ENCODE measurements around the gene GNRH2.

DNA sequence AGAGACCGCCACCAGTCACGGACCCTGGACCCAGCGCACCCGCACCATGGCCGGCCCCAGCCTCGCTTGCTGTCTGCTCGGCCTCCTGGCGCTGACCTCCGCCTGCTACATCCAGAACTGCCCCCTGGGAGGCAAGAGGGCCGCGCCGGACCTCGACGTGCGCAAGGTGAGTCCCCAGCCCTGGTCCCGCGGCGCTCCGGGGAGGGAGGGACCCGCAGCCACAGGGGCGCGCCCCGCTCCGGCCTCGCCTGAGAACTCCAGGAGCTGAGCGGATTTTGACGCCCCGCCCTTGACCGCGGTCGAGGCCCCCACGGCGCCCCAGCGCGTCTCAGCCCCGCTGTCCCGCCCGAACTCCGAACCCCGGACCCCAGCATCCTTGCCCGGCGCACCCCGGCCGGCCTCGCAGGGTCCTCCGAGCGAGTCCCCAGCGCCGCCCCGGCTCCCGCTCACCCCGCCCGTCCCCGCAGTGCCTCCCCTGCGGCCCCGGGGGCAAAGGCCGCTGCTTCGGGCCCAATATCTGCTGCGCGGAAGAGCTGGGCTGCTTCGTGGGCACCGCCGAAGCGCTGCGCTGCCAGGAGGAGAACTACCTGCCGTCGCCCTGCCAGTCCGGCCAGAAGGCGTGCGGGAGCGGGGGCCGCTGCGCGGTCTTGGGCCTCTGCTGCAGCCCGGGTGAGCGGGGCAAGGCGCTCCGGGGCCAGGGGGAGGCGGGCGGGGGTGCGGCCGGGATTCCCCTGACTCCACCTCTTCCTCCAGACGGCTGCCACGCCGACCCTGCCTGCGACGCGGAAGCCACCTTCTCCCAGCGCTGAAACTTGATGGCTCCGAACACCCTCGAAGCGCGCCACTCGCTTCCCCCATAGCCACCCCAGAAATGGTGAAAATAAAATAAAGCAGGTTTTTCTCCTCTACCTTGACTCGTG is 28.4 kb downstream of the GNRH2 start, which contains the start of gene OXT:
- TF ChIP-seq, protein P1, sequence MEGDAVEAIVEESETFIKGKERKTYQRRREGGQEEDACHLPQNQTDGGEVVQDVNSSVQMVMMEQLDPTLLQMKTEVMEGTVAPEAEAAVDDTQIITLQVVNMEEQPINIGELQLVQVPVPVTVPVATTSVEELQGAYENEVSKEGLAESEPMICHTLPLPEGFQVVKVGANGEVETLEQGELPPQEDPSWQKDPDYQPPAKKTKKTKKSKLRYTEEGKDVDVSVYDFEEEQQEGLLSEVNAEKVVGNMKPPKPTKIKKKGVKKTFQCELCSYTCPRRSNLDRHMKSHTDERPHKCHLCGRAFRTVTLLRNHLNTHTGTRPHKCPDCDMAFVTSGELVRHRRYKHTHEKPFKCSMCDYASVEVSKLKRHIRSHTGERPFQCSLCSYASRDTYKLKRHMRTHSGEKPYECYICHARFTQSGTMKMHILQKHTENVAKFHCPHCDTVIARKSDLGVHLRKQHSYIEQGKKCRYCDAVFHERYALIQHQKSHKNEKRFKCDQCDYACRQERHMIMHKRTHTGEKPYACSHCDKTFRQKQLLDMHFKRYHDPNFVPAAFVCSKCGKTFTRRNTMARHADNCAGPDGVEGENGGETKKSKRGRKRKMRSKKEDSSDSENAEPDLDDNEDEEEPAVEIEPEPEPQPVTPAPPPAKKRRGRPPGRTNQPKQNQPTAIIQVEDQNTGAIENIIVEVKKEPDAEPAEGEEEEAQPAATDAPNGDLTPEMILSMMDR (IDR thresholded peaks at IDR 0.05; ENCODE audit: low read depth, low read length) = no peak
- TF ChIP-seq EZH2phosphoT487 (IDR thresholded peaks at IDR 0.05; ENCODE audit: low read depth) = no peak
